Stimulated activated effector memory CD8-positive, alpha-beta T cell treated with anti-CD3 and anti-CD28 coated beads, Interleukin-12 subunit alpha, Interleukin-12 subunit beta, amount 100 ng/mL, for 72 hours (primary cell): ENCODE results near the gene RAB40C.

Source experiments
- ATAC-seq: fragments of 150-1000 bp; cut with Tn5 transposase; 2 replicates; pipeline ENCODE4 v1.10.0; 2021
- DNase-seq, 2 donors: peaks; one replicate each; pipeline ENCODE4 v3.0.0; 2021 to 2022; ENCODE audit warnings: low spot score in 2 of 2
- H3K27ac Mint-ChIP-seq: one replicate; pipeline ENCODE4 v1.8.0; 2022; ENCODE audit warnings: mild to moderate bottlenecking, mixed read lengths
- H3K36me3 Mint-ChIP-seq: one replicate; pipeline ENCODE4 v1.8.0; 2022; ENCODE audit warnings: mild to moderate bottlenecking, mixed read lengths
- H3K4me1 Mint-ChIP-seq: one replicate; pipeline ENCODE4 v1.8.0; 2022; ENCODE audit warnings: mixed read lengths
- H3K4me3 Mint-ChIP-seq: one replicate; pipeline ENCODE4 v1.8.0; 2022; ENCODE audit warnings: mild to moderate bottlenecking, mixed read lengths
- H3K9me3 Mint-ChIP-seq: one replicate; pipeline ENCODE4 v1.8.0; 2022; ENCODE audit warnings: mixed read lengths

RAB40C gene

DNA sequence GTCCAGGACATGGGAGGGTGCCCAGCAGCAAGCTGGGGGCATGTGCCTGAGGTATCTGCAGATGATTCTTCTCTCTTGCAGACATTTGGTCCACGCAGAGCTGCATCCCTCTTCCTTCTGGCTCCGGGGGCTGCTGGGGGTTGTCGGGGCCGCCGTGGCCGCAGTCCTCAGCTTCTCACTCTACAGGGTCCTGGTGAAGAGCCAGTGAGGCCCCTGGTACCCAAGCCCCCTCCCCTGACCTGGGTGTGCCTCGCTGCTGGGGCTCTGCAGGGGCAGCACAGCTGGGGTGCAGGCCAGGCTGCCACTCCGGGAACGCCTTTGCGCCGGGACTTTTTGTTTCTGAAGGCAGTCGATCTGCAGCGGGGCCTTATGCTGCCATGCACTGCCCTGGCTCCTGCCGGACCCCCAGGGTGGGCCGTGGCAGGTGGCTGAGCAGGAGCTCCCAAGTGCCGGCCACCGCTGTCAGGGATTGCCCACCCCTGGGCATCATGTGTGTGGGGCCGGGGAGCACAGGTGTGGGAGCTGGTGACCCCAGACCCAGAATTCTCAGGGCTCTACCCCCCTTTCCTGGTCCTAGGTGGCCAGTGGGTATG lies 83.6 kb downstream of the RAB40C start:
- H3K4me3 Mint-ChIP-seq: no peak overlapping the region

DNA sequence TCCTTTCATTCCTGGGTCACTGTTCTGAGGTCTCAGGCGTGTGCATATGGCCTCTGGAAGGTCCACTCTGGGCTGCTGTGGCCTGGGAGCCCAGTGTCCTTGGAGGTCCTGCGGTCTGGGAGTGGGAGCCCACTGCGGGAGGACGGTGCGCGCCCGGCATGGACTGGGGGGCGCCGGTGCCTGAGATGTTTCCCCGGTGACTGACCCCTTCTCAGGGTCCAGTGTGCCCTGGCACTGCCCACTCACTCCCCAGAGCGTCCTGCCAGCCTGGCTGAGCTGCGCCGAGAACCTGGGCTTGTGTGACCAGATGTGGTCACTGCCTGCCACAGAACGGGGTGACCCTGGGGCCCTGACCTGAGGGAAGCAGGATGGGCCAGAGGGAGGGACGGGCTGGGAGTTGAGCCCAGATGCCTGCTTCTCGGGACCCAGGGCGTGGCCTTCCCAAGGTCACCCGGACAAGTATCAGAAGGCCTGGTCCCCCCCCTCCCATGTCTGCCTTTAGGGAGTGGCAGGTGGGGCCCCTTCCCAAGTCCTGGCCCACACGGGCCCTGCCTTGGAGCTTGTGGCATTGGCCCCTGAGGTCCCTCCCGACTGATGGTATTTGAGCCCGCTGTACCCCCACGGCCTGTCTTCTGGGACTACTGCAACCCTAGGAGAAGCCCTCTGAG lies 84.5 kb downstream of the RAB40C start:
- Mint-ChIP-seq H3K27ac (no peak overlapping the region), H3K4me3 (peak overlapping the region; percentile 38), H3K9me3 (no peaks in the 10 kb centered on the region), H3K4me1 (peaks cover 14% of the 10 kb centered on the region), H3K36me3 (peaks cover 25% of the 10 kb centered on the region)
- DNase-seq (no peak), ATAC-seq (no peak)

More for the DNA sequence above, 83.6 kb downstream of the RAB40C start:
- Mint-ChIP-seq H3K36me3 (peaks cover 25% of the 10 kb centered on the region), H3K9me3 (no peaks in the 10 kb centered on the region), H3K27ac (no peak overlapping the region), H3K4me1 (peaks cover 8% of the 10 kb centered on the region)
- ATAC-seq (no peak), DNase-seq (no peak)

DNA sequence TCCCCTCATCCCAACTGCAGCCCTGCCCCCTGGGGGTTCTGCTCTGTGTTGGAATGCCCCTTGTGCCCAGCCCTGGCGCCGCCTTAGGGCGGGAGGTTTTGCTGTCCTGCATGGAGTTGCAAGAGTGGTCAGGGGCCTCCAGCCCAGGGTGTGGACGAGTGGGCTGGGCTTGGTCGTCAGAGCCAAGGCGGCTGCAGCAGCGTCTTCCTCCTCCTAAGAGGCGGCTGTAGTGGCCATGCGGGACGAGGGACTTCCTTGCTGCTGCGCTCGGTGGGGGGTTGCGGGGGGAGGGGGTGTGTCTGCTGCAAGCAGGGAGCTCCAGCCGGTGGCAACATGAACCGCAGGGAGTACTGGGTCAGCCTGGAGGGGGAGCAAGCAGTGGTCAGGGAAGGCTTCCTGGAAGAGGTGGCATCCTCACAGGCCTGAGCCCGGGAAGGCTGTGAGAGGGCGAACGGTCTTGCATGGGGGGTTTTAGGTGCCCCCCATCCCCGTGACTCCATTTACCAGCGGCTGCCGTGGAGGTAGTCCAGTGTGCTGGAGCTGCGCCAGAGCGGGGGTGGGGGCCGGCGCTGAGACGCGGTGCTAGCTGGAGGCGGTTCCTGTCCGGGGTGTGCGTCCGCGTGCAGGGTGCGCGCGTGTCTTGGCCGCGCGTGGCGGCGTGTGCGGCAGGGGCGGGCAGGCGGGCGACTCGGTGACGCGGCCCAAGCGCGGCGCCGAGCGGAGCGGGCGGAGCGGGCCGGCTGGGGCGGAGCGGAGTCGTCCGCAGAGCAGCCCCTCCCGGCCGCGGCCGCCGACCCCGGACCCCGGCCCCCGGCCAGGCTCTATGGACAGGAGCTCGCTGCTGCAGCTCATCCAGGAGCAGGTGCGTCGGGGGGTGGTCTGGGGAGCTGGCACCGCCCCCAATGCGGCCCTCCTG lies 85.4 kb downstream of the RAB40C start, which contains the start of gene RHBDL1:
RHBDL1 (plus strand) TSS at position 704 of the 916 bp plus-strand sequence; CDS start at position 824, 120 bp downstream.
- H3K4me1 Mint-ChIP-seq: peaks cover 18% of the 10 kb centered on the region
- DNase-seq (no peak), ATAC-seq (no peak)
- no peak within 1 kb of the TSS for H3K27ac Mint-ChIP-seq
- H3K36me3 Mint-ChIP-seq: peaks cover 19% of the 10 kb centered on the region
- peak within 1 kb of the TSS; percentile 38 for H3K4me3 Mint-ChIP-seq
- H3K9me3 Mint-ChIP-seq: no peaks in the 10 kb centered on the region

DNA sequence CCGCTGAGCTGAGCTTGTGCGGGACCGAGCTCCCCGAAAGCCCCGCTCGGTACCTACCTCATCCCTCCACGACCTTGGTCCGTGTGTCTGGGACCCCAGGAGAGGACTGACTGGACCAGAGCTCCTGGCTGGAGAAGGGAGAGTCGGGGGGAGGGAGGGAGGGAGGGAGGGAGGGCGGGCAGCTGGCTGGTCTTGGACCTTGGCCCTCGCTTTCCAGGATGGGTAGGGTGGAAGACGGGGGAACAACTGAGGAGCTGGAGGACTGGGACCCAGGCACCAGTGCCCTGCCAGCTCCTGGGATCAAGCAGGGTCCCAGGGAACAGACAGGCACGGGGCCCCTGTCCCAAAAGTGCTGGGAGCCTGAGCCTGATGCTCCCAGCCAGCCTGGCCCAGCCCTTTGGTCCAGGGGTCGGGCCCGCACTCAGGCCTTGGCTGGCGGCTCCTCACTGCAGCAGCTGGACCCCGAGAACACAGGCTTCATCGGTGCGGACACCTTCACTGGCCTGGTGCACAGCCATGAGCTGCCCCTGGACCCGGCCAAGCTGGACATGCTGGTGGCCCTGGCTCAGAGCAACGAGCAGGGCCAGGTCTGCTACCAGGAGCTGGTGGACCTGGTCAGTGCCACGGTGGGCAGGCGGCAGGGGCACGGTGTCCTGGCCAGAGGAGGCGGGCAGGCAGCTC lies 86.2 kb downstream of the RAB40C start:
- DNase-seq (no peak), ATAC-seq (no peak)
- Mint-ChIP-seq H3K4me3 (no peak overlapping the region), H3K4me1 (peaks cover 20% of the 10 kb centered on the region), H3K36me3 (peaks cover 14% of the 10 kb centered on the region), H3K9me3 (no peaks in the 10 kb centered on the region), H3K27ac (no peak overlapping the region)

DNA sequence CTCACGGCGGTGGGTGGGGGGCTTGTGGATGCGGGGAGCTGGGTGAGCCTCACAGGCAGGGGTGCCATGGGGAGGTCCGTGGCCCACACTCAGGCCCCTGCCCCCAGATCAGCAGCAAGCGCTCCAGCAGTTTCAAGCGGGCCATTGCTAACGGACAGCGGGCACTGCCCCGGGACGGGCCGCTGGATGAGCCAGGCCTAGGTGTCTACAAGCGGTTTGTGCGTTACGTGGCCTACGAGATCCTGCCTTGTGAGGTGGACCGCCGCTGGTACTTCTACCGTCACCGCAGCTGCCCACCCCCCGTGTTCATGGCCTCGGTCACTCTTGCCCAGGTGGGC lies 86.7 kb downstream of the RAB40C start:
- Mint-ChIP-seq H3K36me3 (peaks cover 16% of the 10 kb centered on the region), H3K4me1 (peaks cover 25% of the 10 kb centered on the region), H3K27ac (no peak overlapping the region), H3K4me3 (no peak overlapping the region), H3K9me3 (no peaks in the 10 kb centered on the region)
- no peak for DNase-seq
- no peak for ATAC-seq

DNA sequence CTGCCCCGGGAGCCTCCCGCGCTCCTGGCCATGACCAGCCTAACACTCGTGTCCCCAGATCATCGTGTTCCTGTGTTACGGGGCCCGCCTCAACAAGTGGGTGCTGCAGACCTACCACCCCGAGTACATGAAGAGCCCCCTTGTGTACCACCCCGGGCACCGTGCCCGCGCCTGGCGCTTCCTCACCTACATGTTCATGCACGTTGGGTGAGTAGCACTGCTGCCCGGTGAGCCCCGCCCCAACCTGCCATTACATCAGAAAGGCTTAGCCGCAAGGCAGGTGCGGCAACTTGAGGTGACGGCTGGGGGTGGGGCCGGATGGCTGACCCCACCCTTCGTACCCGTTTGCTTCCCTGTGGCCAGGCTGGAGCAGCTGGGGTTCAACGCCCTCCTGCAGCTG lies 87.0 kb downstream of the RAB40C start:
- ATAC-seq (no peak), DNase-seq (no peak)
- Mint-ChIP-seq H3K27ac (no peak overlapping the region), H3K36me3 (peaks cover 20% of the 10 kb centered on the region), H3K9me3 (no peaks in the 10 kb centered on the region), H3K4me1 (peaks cover 29% of the 10 kb centered on the region), H3K4me3 (no peak overlapping the region)

DNA sequence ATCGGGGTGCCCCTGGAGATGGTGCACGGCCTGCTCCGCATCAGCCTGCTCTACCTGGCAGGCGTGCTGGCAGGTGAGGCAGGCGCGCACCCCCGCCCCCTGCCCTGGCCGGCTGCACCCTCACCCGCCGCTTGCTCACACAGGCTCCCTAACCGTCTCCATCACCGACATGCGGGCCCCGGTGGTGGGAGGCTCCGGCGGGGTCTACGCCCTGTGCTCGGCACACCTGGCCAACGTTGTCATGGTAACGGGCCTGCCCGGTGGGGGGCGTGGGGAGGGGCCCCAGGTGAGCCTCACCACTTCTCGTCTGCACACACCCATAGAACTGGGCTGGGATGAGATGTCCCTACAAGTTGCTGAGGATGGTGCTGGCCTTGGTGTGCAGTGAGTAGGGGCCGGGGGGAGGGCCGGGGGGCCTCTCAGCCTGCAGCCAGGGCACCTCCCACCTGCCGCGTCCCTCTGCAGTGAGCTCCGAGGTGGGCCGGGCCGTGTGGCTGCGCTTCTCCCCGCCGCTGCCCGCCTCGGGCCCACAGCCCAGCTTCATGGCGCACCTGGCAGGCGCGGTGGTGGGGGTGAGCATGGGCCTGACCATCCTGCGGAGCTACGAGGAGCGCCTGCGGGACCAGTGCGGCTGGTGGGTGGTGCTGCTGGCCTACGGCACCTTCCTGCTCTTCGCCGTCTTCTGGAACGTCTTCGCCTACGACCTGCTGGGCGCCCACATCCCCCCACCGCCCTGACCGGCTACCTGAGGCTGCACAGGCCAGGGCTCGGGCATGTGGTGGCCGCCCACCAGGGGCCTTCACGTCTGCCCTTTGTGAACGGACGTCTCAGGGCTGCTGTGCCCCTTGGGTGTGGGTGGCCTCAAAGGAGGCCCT lies 87.7 kb downstream of the RAB40C start:
- peaks cover 26% of the 10 kb centered on the region for H3K36me3 Mint-ChIP-seq

DNA sequence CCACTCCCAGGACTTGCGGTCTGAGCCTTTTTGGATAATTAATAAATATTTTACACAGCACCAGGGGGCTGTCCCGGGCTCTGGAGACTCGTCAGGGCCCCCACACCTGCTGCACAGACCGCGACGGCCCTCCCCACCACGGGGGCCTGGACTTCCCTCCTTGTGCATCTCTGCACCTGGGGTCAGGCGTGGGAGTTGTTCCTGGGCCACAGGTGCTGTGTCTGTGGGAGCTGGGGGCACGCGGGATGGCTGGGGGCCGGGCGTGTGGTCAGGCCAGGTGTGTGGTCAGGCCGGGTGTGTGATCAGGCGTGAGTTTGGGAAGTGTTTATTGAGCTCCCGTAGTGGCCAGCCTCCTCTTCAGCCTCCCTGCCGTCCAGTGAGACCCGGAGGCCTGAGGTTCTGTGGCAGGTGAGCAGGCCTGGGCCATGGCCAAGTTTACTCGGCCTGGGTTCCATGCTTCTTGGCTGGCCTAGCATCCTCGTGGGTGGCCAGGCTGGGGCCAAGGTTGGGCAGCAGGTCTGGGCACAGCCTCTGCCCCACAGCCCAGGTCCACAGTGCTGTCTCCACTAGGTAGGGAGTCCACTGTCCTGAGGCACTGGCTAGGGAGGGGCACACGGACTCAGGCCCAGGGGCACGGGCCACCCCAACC lies 88.5 kb downstream of the RAB40C start:
- ATAC-seq: no peak
- Mint-ChIP-seq H3K27ac (peak overlapping the region; percentile 76), H3K9me3 (no peaks in the 10 kb centered on the region), H3K4me3 (peak overlapping the region; percentile 73), H3K36me3 (peaks cover 27% of the 10 kb centered on the region), H3K4me1 (peaks cover 43% of the 10 kb centered on the region)
- DNase-seq: no peak

More for the DNA sequence above, 87.7 kb downstream of the RAB40C start:
- no peaks in the 10 kb centered on the region for H3K9me3 Mint-ChIP-seq
- no peak for DNase-seq
- no peak for ATAC-seq
- peaks cover 36% of the 10 kb centered on the region for H3K4me1 Mint-ChIP-seq
- H3K27ac Mint-ChIP-seq: no peak overlapping the region
- no peak overlapping the region for H3K4me3 Mint-ChIP-seq
